Measurements from ENCODE around the gene AQP2. TPM values are rescaled to one million over a fixed set of nuclear protein-coding genes. Genes with fewer than 3 reads are reported as not detected.

AQP2 gene
- total and polyA plus RNA-seq, 2 of the 13 experiments (the other 11 are each of a cell fraction or from before 2014, with no cell fraction given): not detected

GRCh38 chr12:49946497-49946896 lies 4.0 kb upstream of the AQP2 start (continued):
- TF ChIP-seq ZNF432 (CRISPR knock-in tag; IDR thresholded peaks at IDR 0.05; ENCODE audit: borderline replicate concordance) (no peak), ZNF775 (CRISPR knock-in tag; IDR thresholded peaks at IDR 0.05; ENCODE audit: borderline replicate concordance) (no peak), FOXP4 (CRISPR knock-in tag; IDR thresholded peaks at IDR 0.05) (no peak)

- H2AFZ ChIP-seq (ENCODE audit: low read length): no peak overlapping the region
- no TSS peak for BruUV-seq (replicated peaks)
- peaks cover 22% of the 10 kb centered on the region for H3K4me1 ChIP-seq (ENCODE audit: insufficient read depth, low read length)
- H3K27me3 ChIP-seq (ENCODE audit: control insufficient read depth in 1 of 2, insufficient read depth in 2 of 2, low read length in 2 of 2): peaks cover 8 to 13% of the 10 kb centered on the region in 2 experiments; a peak in 3 of 5 replicates
- in situ Hi-C loops (cut with HindIII; ENCODE audit: extremely low pct_ligation_motif_present, low pct_unique_long_range_greater_than_20kb) (no loop called here), intact Hi-C loops (cut with micrococcal nuclease; ENCODE audit: unreplicated experiment) (loop anchor here (10.0 kb wide), 1 partner anchor 83 kb away; no protein-coding TSS in a partner anchor)
- DNase-seq (ENCODE audit: low spot score): no peak
- no peak overlapping the region for H3K4me3 ChIP-seq (replicated peaks in 1 of 3; ENCODE audit: insufficient read depth in 1 of 3, low read depth in 2 of 3, low read length in 3 of 3)
- ChIA-PET CTCF (ENCODE audit: low intra/inter-chr PET ratio, low total read pairs) (no interaction called here), POLR2A (no interaction called here)
- H3K36me3 ChIP-seq (replicated peaks in 1 of 2; ENCODE audit: control insufficient read depth in 1 of 2, insufficient read depth in 2 of 2, low read length in 2 of 2): no peaks in the 10 kb centered on the region
- 24% methylated on average over 5 of the region's 7 CpGs for WGBS (ENCODE audit: low lambda C conversion rate)
- H4K20me1 ChIP-seq (ENCODE audit: insufficient read depth, low read length): no peaks in the 10 kb centered on the region
- no peak overlapping the region for H3K27ac ChIP-seq (ENCODE audit: extremely low read length, insufficient read depth, low read length)
- no peaks in the 10 kb centered on the region for H3K9me3 ChIP-seq (ENCODE audit: low read length)
- no peaks in the 10 kb centered on the region for H3K79me2 ChIP-seq (ENCODE audit: insufficient read depth, low read length)
- FAIRE-seq: no peak
- ATAC-seq: no peak
- H3K4me2 ChIP-seq (ENCODE audit: low read depth, low read length): no peak overlapping the region
- no peak overlapping the region for H3K9ac ChIP-seq (ENCODE audit: insufficient read depth, low read depth, low read length)
- TF ChIP-seq KAT8 (CRISPR knock-in tag; IDR thresholded peaks at IDR 0.05) (no peak), ZBTB34 (CRISPR knock-in tag; IDR thresholded peaks at IDR 0.05) (no peak), SNAPC2 (CRISPR knock-in tag; IDR thresholded peaks at IDR 0.05) (no peak), ZNF740 (CRISPR knock-in tag; IDR thresholded peaks at IDR 0.05) (no peak), MTA3 (CRISPR knock-in tag; IDR thresholded peaks at IDR 0.05) (no peak), BCLAF1 (IDR thresholded peaks at IDR 0.05) (no peak), DRAP1 (CRISPR knock-in tag; IDR thresholded peaks at IDR 0.05) (no peak), MXD1 (CRISPR knock-in tag; IDR thresholded peaks at IDR 0.05) (no peak), ZNF572 (CRISPR knock-in tag; IDR thresholded peaks at IDR 0.05) (no peak), NCOA1 (CRISPR knock-in tag; IDR thresholded peaks at IDR 0.05) (no peak), ZNF343 (CRISPR knock-in tag; IDR thresholded peaks at IDR 0.05) (no peak), ZNF746 (CRISPR knock-in tag; IDR thresholded peaks at IDR 0.05) (no peak), AHR (CRISPR knock-in tag; IDR thresholded peaks at IDR 0.05) (no peak), ZNF777 (CRISPR knock-in tag; IDR thresholded peaks at IDR 0.05) (no peak)
Measured at GRCh38 chr12:49947593-49948226, 2.8 kb upstream of the AQP2 start.

Data from HepG2 (cell line).